Ovary (tissue), 9 donors: ENCODE data around the gene NPPC. TPM values are rescaled to one million over a fixed set of nuclear protein-coding genes. Genes with fewer than 3 reads are reported as not detected.

Experiments used
- DNase-seq, 5 donors: peaks; one replicate each; pipeline ENCODE4 v3.0.0-alpha.2; 2019 to 2020
- H3K27ac ChIP-seq, 2 donors: fragments of 200-600 bp; one replicate each; pipeline versions ENCODE4 v1.5.1 to v1.8.0; 2019 to 2022
- H3K27me3 ChIP-seq: fragments of 200-600 bp; one replicate; pipeline ENCODE4 v1.8.0; 2022
- H3K36me3 ChIP-seq: fragments of 200-600 bp; sonication (generic); one replicate; pipeline ENCODE4 v1.5.1; 2019
- H3K4me1 ChIP-seq: one replicate; pipeline ENCODE4 v1.8.1; 2013; ENCODE audit warnings: mild to moderate bottlenecking, moderate library complexity; ENCODE audit not compliant: insufficient read depth
- H3K4me3 ChIP-seq: fragments of 200-600 bp; sonication (generic); one replicate; pipeline ENCODE4 v1.5.1; 2017
- H3K9me3 ChIP-seq, 2 donors: fragments of 200-600 bp in 1 of 2; sonication (generic) in 1 of 2; one replicate each; pipeline versions ENCODE4 v1.5.1 to v1.8.1; 2013 to 2019; ENCODE audit warnings: mild to moderate bottlenecking in 1 of 2, moderate library complexity in 1 of 2
- CTCF ChIP-seq, 3 donors: fragments of 450-650 bp in 2 of 3; fragments of 200-600 bp in 1 of 3; IDR thresholded peaks; one replicate each; pipeline versions ENCODE4 v1.5.1 to v1.8.0; 2016 to 2022; ENCODE audit warnings: antibody characterized with exemption in 3 of 3, mild to moderate bottlenecking in 1 of 3
- EP300 ChIP-seq: sonication (generic); formaldehyde crosslinking; IDR thresholded peaks from one replicate; pipeline ENCODE4 v1.6.1; 2017; ENCODE audit warnings: antibody characterized with exemption
- POLR2A ChIP-seq: fragments of 450-650 bp; IDR thresholded peaks from one replicate; pipeline ENCODE4 v1.6.1; 2017; ENCODE audit warnings: antibody characterized with exemption, mild to moderate bottlenecking, moderate library complexity
- WGBS, 3 donors: extraction: QIAGEN DNeasy Blood & Tissue Kit in 1 of 3; methylation state at CpG; one replicate each; pipeline versions ENCODE4 v1.1.5 to v1.1.7; 2013 to 2017; 5-methylcytosine and 5-hydroxymethylcytosine counted together
- intact Hi-C, 4 donors: fragments of 100-400 bp; cut with DNase I; formaldehyde crosslinking; loops; one replicate each; pipeline versions ENCODE4 v1.11.0 to v1.15.1; 2022 to 2023
- polyA plus RNA-seq, 2 donors: library from polyadenylated mRNA; stranded (reverse); fragments of 200-250 nt in 1 of 2; fragments of 350-450 nt in 1 of 2; fragmentation: Illumina TruSeq in 1 of 2; extraction: RNeasy Lipid Tissue Mini Kit (QIAGEN cat#74804) in 1 of 2; gene quantifications; one replicate each; pipeline ENCODE4 v1.2.3, GENCODE V29; 2013 to 2014
- total RNA-seq, 7 donors: library from RNA; depleted of rRNA in 2 of 7; stranded (reverse); fragments of >200 nt in 2 of 7; fragmentation: NEBNext Ultra II Directional in 3 of 7; extraction: Animal tissue kit (Norgen Biotek cat#: 25700) in 3 of 7; gene quantifications; one replicate each; pipeline versions ENCODE4 v1.1.0 to v1.2.4, GENCODE V29; 2016 to 2023
- donor health status: DM: no; HTN: no; CAD: no; lungs with moderate emphysema.
- donor health status: DM: no; HTN: no; CAD: no.
- donor health status: Bipolar disorder and iron deficiency.
- donor health status: DM: yes; HTN: yes; CAD: no.
- donor health status: DM: no; HTN: no; CAD: no.
- donor health status: DM: yes; HTN: yes; CAD: no.

NPPC gene
- total and polyA plus RNA-seq, 9 donors, result 0.18 to 4.3 (median 0.49) TPM; not detected in 3

DNA sequence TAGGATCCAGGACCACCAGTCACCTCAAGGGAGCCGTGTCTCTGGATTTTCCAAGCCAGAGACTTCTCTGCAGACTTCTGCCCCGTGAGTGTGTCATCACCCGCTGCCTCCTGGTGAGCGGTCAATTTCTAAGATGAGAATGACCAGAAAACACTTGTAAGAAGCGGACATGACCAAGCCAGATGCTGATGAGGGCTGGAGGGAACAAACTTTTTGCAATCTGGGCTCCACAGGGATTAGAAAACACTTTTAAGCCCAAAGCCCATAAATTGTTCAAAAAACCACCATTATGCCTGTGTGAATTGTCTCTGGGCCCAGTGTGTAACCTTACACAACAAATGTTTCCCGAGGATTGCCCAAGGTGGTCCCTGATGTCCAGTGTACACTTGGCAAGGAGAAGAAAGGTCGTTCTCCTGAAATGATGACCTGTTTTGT lies 5.3 kb upstream of the NPPC start:
- peaks cover 1% of the 10 kb centered on the region for H3K4me1 ChIP-seq
- no peaks in the 10 kb centered on the region for H3K27me3 ChIP-seq
- H3K4me3 ChIP-seq, result no peak overlapping the region
- DNase-seq, result no peak
- no peak overlapping the region for H3K27ac ChIP-seq
- H3K36me3 ChIP-seq, result no peaks in the 10 kb centered on the region
- H3K9me3 ChIP-seq, result no peaks in the 10 kb centered on the region
- WGBS, 3 donors, result 79 to 91% (median 91%) methylated on average over 7 of the region's 7 CpGs
- intact Hi-C loops, result no loop called here
- TF ChIP-seq POLR2A (no peak), EP300 (no peak)

GRCh38 chr2:231930593-231931281 lies 4.5 kb upstream of the NPPC start:
- Histone ChIP-seq H3K36me3 (no peaks in the 10 kb centered on the region), H3K9me3 (no peaks in the 10 kb centered on the region), H3K4me3 (no peak overlapping the region), H3K27ac (no peak overlapping the region), H3K27me3 (no peaks in the 10 kb centered on the region), H3K4me1 (peaks cover 4% of the 10 kb centered on the region)
- intact Hi-C loops, result no loop called here
- TF ChIP-seq POLR2A (no peak), EP300 (no peak)
- DNase-seq, result peak in 1 of 5 donors; percentile 16
- 58 to 64% (median 64%) methylated on average over 8 of the region's 8 CpGs for WGBS, 3 donors

DNA sequence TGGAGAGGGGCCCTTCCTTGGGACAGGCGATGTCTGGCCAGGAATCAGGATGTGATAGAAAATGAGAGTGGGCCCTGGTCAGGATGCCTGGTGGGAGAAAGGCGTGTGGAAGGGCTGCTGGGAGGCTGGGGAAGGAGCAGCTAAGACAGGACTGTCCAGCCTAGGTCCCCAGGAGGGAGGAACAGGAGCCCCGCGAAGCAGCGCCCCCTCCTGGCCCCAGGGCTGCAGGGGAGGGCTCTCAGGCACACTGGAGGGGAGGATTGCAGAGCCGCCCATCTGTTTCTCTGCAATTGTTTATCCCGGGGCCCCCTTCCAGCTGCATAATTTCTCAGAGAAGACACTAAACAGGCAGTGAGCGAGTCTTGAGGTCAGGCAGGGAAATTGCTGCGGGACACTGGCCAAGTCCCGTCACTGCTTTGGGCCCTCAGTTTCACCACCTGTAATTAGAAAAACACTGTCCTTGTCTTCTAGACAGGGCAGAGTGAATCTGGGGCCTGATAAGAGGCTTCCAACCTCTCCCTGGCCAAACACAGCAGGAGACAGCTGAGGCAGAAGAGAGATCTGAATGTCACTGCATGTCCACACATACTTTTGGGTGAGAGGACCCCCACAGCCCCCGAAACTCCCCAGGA lies 3.9 kb upstream of the NPPC start:
- H3K27me3 ChIP-seq, result no peaks in the 10 kb centered on the region
- intact Hi-C loops, result loop anchor here (5.0 to 10.0 kb wide), 4 partner anchors 212 to 595 kb away; partner anchors contain the start of genes CHRND (in 2 of the 4) and PRSS56 (in 2 of the 4)
- no peak overlapping the region for H3K27ac ChIP-seq
- H3K9me3 ChIP-seq, result no peaks in the 10 kb centered on the region
- TF ChIP-seq POLR2A (no peak), EP300 (no peak), CTCF (IDR thresholded peaks at IDR 0.05) (no peak)
- 24 to 25% (median 24%) methylated on average over 11 of the region's 11 CpGs for WGBS, 3 donors
- H3K36me3 ChIP-seq, result no peaks in the 10 kb centered on the region
- peak in 1 of 5 donors; percentile 19 for DNase-seq
- no peak overlapping the region for H3K4me3 ChIP-seq
- H3K4me1 ChIP-seq, result peaks cover 6% of the 10 kb centered on the region

DNA sequence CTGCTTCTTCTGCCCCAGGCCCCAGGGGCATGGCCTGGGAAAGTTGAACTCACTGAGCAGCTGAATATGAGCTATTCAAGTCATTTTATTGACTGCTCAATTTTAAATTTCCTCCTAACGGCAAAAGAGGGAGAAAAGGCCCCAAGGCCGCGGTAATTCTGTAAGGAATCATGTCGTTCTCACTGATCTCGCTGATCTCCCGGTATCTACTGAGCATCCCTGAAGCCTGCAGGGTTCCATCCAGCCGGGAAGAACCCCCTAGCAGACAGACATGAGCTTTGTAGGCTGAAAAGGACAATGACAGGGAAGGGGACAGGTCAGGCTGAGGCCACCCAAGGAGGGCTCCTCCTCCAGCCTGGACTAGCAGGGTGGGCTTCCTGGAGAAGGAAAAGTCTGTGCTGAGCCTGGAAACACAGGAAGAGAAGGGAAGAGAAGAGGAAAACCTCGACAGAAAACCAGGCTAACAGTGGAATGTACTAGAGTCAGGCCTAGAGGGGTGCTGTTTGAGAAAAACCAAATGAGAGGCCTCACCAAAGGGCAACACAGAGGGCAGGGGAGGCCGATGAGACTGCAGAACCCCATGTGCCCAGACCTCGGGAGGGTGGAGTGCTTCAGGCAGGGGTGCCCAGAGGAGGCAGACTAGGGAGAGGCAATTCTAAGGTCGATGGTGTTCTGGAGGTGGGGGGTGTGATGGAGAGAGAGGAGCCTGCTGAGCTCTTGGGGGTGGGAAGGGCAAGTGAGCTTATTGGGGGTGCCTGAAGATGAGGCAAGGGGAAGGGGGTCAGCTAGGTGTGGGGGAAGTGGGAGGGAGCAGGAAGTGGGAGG lies 2.9 kb upstream of the NPPC start:
- Histone ChIP-seq H3K27ac (no peak overlapping the region), H3K36me3 (no peaks in the 10 kb centered on the region), H3K4me3 (no peak overlapping the region), H3K9me3 (no peaks in the 10 kb centered on the region), H3K4me1 (peaks cover 6% of the 10 kb centered on the region), H3K27me3 (no peaks in the 10 kb centered on the region)
- TF ChIP-seq CTCF (IDR thresholded peaks at IDR 0.05), result no peak
- TF ChIP-seq POLR2A, result no peak
- DNase-seq, result peak in 1 of 5 donors; percentile 11
- intact Hi-C loops, result loop anchor here (5.0 to 10.0 kb wide), 4 partner anchors 213 to 596 kb away; partner anchors contain the start of genes CHRND (in 2 of the 4) and PRSS56 (in 2 of the 4)
- WGBS, 3 donors, result 81 to 84% (median 82%) methylated on average over 11 of the region's 11 CpGs

DNA sequence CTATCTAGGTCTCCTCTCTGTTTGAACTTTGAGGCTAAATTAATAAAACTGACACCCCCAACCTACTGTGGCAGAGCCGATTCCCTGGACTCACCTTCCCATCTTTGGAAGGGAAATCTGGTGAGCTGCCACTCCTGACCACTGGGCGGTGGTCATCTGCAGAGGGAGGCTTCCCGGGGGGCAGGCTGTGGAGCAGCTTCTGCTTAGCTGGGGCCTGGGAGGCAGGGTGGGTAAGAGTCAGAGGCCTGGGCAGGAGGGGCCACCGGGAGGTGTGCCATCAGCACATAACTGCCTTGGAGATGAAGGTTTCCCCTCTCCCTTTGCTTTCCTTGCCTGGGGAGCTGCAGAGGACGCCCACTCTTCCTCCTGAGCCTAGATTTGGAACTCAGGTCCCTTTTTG lies 2.3 kb upstream of the NPPC start:
- H3K4me3 ChIP-seq, result no peak overlapping the region
- DNase-seq, result peak in 2 of 5 donors; percentile 3 to 9
- H3K36me3 ChIP-seq, result no peaks in the 10 kb centered on the region
- intact Hi-C loops, result loop anchor here (5.0 to 10.0 kb wide), 4 partner anchors 214 to 596 kb away; partner anchors contain the start of genes CHRND (in 2 of the 4) and PRSS56 (in 2 of the 4)
- 77 to 82% (median 79%) methylated on average over 5 of the region's 5 CpGs for WGBS, 3 donors
- H3K27me3 ChIP-seq, result no peaks in the 10 kb centered on the region
- TF ChIP-seq EP300, result no peak
- no peak for TF ChIP-seq CTCF (IDR thresholded peaks at IDR 0.05)
- no peak for TF ChIP-seq POLR2A
- no peak overlapping the region for H3K27ac ChIP-seq
- no peaks in the 10 kb centered on the region for H3K9me3 ChIP-seq
- peaks cover 6% of the 10 kb centered on the region for H3K4me1 ChIP-seq
